Breast epithelium (tissue), 4 donors: ENCODE results near the gene AFAP1. TPM values are rescaled to one million over a fixed set of nuclear protein-coding genes. Genes with fewer than 3 reads are reported as not detected.
A peak's percentile ranks its signal among the peaks of the same experiment; 100 is the strongest.

Source experiments
- DNase-seq, 2 donors: peaks; one replicate each; pipeline ENCODE4 v3.0.0-alpha.2; 2019; ENCODE audit warnings: low spot score in 2 of 2
- H3K27ac ChIP-seq, 2 donors: fragments of 200-600 bp; sonication (generic) in 1 of 2; one replicate each; pipeline ENCODE4 v1.5.1; 2016 to 2019; ENCODE audit warnings: mild to moderate bottlenecking in 1 of 2
- H3K27me3 ChIP-seq, 2 donors: fragments of 200-600 bp; sonication (generic) in 1 of 2; one replicate each; pipeline versions ENCODE4 v1.5.1 to v1.6.0; 2017 to 2019; ENCODE audit warnings: control low read depth in 1 of 2, mild to moderate bottlenecking in 1 of 2
- H3K36me3 ChIP-seq: fragments of 200-600 bp; one replicate; pipeline ENCODE4 v1.5.1; 2019
- H3K4me1 ChIP-seq, 2 donors: fragments of 200-600 bp; sonication (generic); one replicate each; pipeline ENCODE4 v1.5.1; 2016 to 2019; ENCODE audit warnings: control low read depth in 1 of 2
- H3K4me3 ChIP-seq, 3 donors: fragments of 200-600 bp; sonication (generic); 1 replicate in 2 of 3; 2 replicates in 1 of 3; pipeline ENCODE4 v1.5.1; 2016 to 2019; ENCODE audit warnings: mild to moderate bottlenecking in 3 of 3, moderate library complexity in 2 of 3
- H3K9me3 ChIP-seq, 2 donors: fragments of 200-600 bp; sonication (generic) in 1 of 2; one replicate each; pipeline ENCODE4 v1.5.1; 2016 to 2019; ENCODE audit warnings: control low read depth in 1 of 2
- POLR2A ChIP-seq: fragments of 450-650 bp; IDR thresholded peaks from one replicate; pipeline ENCODE4 v1.6.1; 2016; ENCODE audit warnings: antibody characterized with exemption, mild to moderate bottlenecking, moderate library complexity
- POLR2AphosphoS5 ChIP-seq, 3 donors: sonication (generic); formaldehyde crosslinking; IDR thresholded peaks; one replicate each; pipeline ENCODE4 v1.6.1; 2017; ENCODE audit warnings: antibody characterized with exemption in 3 of 3
- intact Hi-C: fragments of 100-400 bp; cut with DNase I; formaldehyde crosslinking; loops from one replicate; pipeline ENCODE4 v1.15.1; 2023; ENCODE audit warnings: low total_unique reads
- total RNA-seq, 3 donors: library from RNA; depleted of rRNA; stranded (reverse); fragments of >200 nt; gene quantifications; one replicate each; pipeline ENCODE4 v1.1.0, GENCODE V29; 2016
- TF ChIP-seq, protein P1 (sequence below), 3 donors: fragments of 450-650 bp; IDR thresholded peaks; one replicate each; pipeline ENCODE4 v1.5.1; 2016 to 2017; ENCODE audit warnings: antibody characterized with exemption in 3 of 3, mild to moderate bottlenecking in 3 of 3, moderate library complexity in 3 of 3

The AFAP1 gene
- total RNA-seq, 3 donors from 2014 or later: 14.5 to 21.6 (median 16.6) TPM

DNA sequence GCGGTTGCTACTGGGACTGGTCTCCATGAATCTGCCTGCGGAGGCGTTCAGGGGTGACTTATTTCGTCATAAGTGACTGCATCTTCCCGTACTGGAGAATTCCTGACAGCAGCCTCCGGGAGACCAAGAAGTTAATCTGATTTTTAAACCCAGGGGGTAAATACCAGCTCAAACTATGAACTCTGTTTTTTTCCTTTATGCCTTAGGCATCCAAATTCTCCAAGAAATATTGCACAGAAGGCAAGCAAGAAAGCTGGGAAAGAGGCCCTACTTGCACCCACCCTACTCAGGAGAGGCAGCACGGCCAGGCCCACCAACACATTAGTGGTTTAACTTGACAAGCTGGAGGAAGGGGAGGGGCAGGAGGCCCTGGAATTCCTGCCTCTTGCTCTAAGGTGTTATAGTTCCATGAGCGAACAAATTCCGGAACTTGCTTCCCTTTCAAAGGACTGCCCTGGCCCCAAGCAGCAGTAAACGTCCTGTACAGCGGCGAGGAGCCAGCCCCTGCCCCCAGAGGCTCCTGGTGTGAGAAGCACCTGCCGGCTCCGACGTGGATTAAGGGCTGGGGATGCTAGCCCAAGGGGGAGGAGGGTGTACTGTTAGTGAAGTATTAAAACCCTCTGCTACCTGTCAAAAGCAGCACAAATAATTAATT is 177.2 kb downstream of the AFAP1 start:
- Histone ChIP-seq H3K4me3 (no peak overlapping the region), H3K4me1 (no peaks in the 10 kb centered on the region), H3K27ac (peak overlapping the region in 1 of 2 donors; percentile 7), H3K36me3 (no peaks in the 10 kb centered on the region), H3K9me3 (no peaks in the 10 kb centered on the region), H3K27me3 (no peaks in the 10 kb centered on the region)
- DNase-seq: no peak
- intact Hi-C loops: no loop called here
- TF ChIP-seq POLR2A: no peak
- no peak for TF ChIP-seq POLR2AphosphoS5 (IDR thresholded peaks at IDR 0.05)
- TF ChIP-seq, protein P1, sequence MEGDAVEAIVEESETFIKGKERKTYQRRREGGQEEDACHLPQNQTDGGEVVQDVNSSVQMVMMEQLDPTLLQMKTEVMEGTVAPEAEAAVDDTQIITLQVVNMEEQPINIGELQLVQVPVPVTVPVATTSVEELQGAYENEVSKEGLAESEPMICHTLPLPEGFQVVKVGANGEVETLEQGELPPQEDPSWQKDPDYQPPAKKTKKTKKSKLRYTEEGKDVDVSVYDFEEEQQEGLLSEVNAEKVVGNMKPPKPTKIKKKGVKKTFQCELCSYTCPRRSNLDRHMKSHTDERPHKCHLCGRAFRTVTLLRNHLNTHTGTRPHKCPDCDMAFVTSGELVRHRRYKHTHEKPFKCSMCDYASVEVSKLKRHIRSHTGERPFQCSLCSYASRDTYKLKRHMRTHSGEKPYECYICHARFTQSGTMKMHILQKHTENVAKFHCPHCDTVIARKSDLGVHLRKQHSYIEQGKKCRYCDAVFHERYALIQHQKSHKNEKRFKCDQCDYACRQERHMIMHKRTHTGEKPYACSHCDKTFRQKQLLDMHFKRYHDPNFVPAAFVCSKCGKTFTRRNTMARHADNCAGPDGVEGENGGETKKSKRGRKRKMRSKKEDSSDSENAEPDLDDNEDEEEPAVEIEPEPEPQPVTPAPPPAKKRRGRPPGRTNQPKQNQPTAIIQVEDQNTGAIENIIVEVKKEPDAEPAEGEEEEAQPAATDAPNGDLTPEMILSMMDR (IDR thresholded peaks at IDR 0.05): no peak

DNA sequence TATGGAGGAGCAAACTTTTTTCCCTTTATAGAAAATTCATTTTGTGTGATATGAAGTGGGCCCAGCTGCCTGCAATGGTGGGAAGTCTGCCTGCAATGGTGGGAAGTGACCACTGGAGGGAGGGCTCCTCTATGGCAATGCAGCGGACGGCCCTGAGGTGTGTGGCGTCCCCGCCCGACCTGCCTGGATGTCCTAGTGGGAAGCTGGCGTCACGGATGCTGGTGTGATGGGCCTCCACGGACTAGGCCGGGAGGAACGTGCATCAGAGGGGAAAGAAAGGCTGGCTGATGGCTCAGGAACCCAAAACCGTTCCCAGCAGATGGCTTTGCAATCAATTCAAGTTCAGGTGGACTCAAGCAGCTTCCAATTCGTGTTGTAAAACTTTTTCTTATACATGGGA is 177.9 kb downstream of the AFAP1 start:
- TF ChIP-seq, protein P1 (IDR thresholded peaks at IDR 0.05): peak; percentile 41 to 54 (median 46)
- TF ChIP-seq POLR2AphosphoS5 (IDR thresholded peaks at IDR 0.05) (no peak), POLR2A (no peak)
- H3K4me1 ChIP-seq: no peaks in the 10 kb centered on the region
- no peaks in the 10 kb centered on the region for H3K27me3 ChIP-seq
- no peaks in the 10 kb centered on the region for H3K36me3 ChIP-seq
- H3K4me3 ChIP-seq: no peak overlapping the region
- intact Hi-C loops: no loop called here
- no peaks in the 10 kb centered on the region for H3K9me3 ChIP-seq
- peak overlapping the region in 1 of 2 donors; percentile 7 for H3K27ac ChIP-seq
- DNase-seq: peak in 1 of 2 donors; percentile 49

DNA sequence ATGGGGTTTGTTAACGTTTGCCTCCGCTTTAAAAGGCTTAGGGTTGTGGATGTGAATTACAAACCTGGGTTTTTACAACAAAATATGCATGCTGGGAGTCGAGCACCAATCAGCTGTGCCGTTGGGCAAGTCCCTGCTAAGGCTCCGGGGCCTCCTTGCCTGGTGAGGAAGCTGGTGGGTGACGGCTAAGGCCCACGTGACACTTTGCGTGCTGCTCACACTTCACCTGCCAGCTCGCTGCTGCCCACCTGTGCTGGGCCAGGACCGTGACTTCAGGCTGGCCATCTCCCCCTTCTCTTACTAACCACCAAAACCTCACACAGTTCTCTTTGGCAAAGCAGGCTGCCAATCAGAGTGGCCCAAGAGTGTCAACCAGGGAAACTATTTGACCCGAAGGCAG is 178.3 kb downstream of the AFAP1 start:
- no peak for DNase-seq
- H3K27ac ChIP-seq: no peak overlapping the region
- no peaks in the 10 kb centered on the region for H3K9me3 ChIP-seq
- H3K4me1 ChIP-seq: no peaks in the 10 kb centered on the region
- no peak overlapping the region for H3K4me3 ChIP-seq
- no peaks in the 10 kb centered on the region for H3K36me3 ChIP-seq
- TF ChIP-seq, protein P1 (IDR thresholded peaks at IDR 0.05): no peak
- H3K27me3 ChIP-seq: no peaks in the 10 kb centered on the region
- intact Hi-C loops: no loop called here

DNA sequence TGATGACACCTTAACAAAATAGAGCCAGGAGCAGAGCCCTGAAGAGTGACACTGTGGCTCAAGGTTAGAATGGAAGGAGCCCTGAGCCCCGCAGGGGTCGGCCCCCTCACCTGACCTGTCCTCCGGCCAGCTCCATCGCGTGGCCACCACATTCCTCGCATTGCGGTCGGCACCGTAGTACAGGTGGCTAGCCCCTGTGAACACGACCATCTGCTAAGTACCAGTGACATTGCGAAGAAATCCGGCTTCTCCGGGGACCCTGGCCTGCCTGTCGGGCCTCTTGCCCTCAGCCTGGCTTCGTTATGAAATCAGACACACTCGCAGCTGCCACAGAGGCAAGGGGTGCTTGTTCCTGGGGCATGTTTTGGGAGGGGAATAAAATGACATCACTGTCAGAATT is 179.0 kb downstream of the AFAP1 start:
- Histone ChIP-seq H3K4me1 (no peaks in the 10 kb centered on the region), H3K4me3 (no peak overlapping the region), H3K27me3 (no peaks in the 10 kb centered on the region), H3K36me3 (no peaks in the 10 kb centered on the region), H3K9me3 (no peaks in the 10 kb centered on the region), H3K27ac (no peak overlapping the region)
- no peak for DNase-seq
- intact Hi-C loops: no loop called here
- TF ChIP-seq POLR2AphosphoS5 (IDR thresholded peaks at IDR 0.05) (no peak), POLR2A (no peak)
- TF ChIP-seq, protein P1 (IDR thresholded peaks at IDR 0.05): no peak

DNA sequence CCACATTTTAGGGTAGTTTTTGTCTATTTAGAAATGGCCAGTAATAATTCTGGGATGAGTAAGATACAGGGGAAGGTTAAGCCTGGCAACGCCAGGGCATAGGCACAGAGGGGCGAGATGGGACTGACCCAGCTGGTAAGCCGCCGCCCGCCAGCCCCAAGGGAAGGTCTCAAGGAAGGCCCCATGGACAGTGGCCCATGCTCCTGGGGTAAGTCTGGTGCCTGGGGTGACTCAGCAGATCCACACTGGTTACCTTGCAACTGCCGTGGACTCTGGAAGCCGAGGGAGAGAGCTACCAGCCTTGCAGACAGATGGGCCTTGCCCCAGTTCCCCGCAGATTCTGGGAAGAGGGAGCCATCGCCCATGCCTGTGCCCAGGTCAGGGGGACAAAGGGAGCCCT is 179.4 kb downstream of the AFAP1 start:
- no peak overlapping the region for H3K27ac ChIP-seq
- intact Hi-C loops: no loop called here

More for the DNA sequence above, 179.4 kb downstream of the AFAP1 start:
- Histone ChIP-seq H3K9me3 (no peaks in the 10 kb centered on the region), H3K36me3 (no peaks in the 10 kb centered on the region), H3K27me3 (no peaks in the 10 kb centered on the region), H3K4me1 (no peaks in the 10 kb centered on the region), H3K4me3 (no peak overlapping the region)
- TF ChIP-seq, protein P1 (IDR thresholded peaks at IDR 0.05): no peak
- TF ChIP-seq POLR2A (no peak), POLR2AphosphoS5 (IDR thresholded peaks at IDR 0.05) (no peak)
- DNase-seq: no peak
